SK-N-SH (cell line): ENCODE results near the gene PTPRC. TPM values are rescaled to one million over a fixed set of nuclear protein-coding genes. Genes with fewer than 3 reads are reported as not detected.
A peak's percentile ranks its signal among the peaks of the same experiment; 100 is the strongest.

ENCODE experiments used
- CTCF ChIA-PET: fragments of 300-600, 350-600 bp; formaldehyde crosslinking; extraction: SDS; loops from one replicate; lab custom pipeline; 2021; lab: Yijun Ruan, JAX
- POLR2A ChIA-PET: fragments of 350-600 bp; sonication (Branson Sonifier 250); formaldehyde crosslinking; extraction: SDS; loops from one replicate; lab custom pipeline; 2020; ENCODE audit warnings: antibody characterized with exemption, inconsistent platforms; lab: Yijun Ruan, JAX
- DNase-seq: peaks from one replicate; pipeline ENCODE4 v3.0.0; 2012
- H2AFZ ChIP-seq: fragments of 200-600 bp; sonication (generic); 2 replicates; pipeline ENCODE4 v1.8.1; 2016; ENCODE audit warnings: antibody characterized with exemption, mild to moderate bottlenecking, low read depth
- H3F3A ChIP-seq: fragments of 200-600 bp; sonication (generic); replicated peaks from 2 replicates; pipeline ENCODE3; 2016; ENCODE audit warnings: antibody characterized with exemption, mild to moderate bottlenecking; ENCODE audit not compliant: insufficient read depth
- H3K27ac ChIP-seq, 2 experiments: fragments of 200-500 bp in 1 of 2; fragments of 200-600 bp in 1 of 2; sonication (Bioruptor generic) in 1 of 2; sonication (generic), shearing (Covaris generic) in 1 of 2; 2 replicates each; pipeline versions ENCODE4 v1.5.1 to v1.6.1; 2014 to 2016; ENCODE audit warnings: low read depth in 2 of 2, inconsistent platforms in 1 of 2, low read length in 1 of 2, mild to moderate bottlenecking in 1 of 2, mixed read lengths in 1 of 2
- H3K27me3 ChIP-seq: fragments of 200-600 bp; sonication (generic), shearing (Covaris generic); 2 replicates; pipeline ENCODE4 v1.6.1; 2016; ENCODE audit warnings: mixed run types; ENCODE audit not compliant: insufficient read depth
- H3K36me3 ChIP-seq, 2 experiments: fragments of 200-500 bp in 1 of 2; fragments of 200-600 bp in 1 of 2; sonication (Bioruptor generic) in 1 of 2; sonication (generic) in 1 of 2; replicated peaks in 1 of 2; 2 replicates each; pipeline versions ENCODE3 to v1.5.1; 2014 to 2016; ENCODE audit warnings: low read length in 1 of 2, mild to moderate bottlenecking in 1 of 2; ENCODE audit not compliant: insufficient read depth in 2 of 2, control insufficient read depth in 1 of 2
- H3K4me1 ChIP-seq, 2 experiments: fragments of 200-500 bp in 1 of 2; fragments of 200-600 bp in 1 of 2; sonication (Bioruptor generic) in 1 of 2; sonication (generic), shearing (Covaris generic) in 1 of 2; 2 replicates each; pipeline versions ENCODE4 v1.5.1 to v1.6.1; 2014 to 2016; ENCODE audit warnings: low read depth in 1 of 2, low read length in 1 of 2, mixed run types in 1 of 2; ENCODE audit not compliant: insufficient read depth in 2 of 2, control insufficient read depth in 1 of 2
- H3K4me2 ChIP-seq: fragments of 200-600 bp; sonication (generic), shearing (Covaris generic); 2 replicates; pipeline ENCODE4 v1.6.1; 2017; ENCODE audit warnings: mixed run types
- H3K4me3 ChIP-seq, 2 experiments: fragments of 200-500 bp in 1 of 2; fragments of 200-600 bp in 1 of 2; sonication (Bioruptor generic) in 1 of 2; sonication (generic), shearing (Covaris generic) in 1 of 2; 2 replicates each; pipeline versions ENCODE4 v1.5.1 to v1.8.1; 2014 to 2016; ENCODE audit warnings: low read depth in 2 of 2, inconsistent platforms in 1 of 2, low read length in 1 of 2, mild to moderate bottlenecking in 1 of 2, mixed read lengths in 1 of 2, moderate library complexity in 1 of 2
- H3K79me2 ChIP-seq: fragments of 200-600 bp; sonication (generic); 2 replicates; pipeline ENCODE4 v1.8.1; 2017; ENCODE audit warnings: mild to moderate bottlenecking; ENCODE audit not compliant: insufficient read depth
- H3K9ac ChIP-seq: fragments of 200-600 bp; sonication (generic); 2 replicates; pipeline ENCODE4 v1.6.1; 2017; ENCODE audit warnings: mixed run types
- H3K9me2 ChIP-seq: fragments of 200-600 bp; sonication (generic); 2 replicates; pipeline ENCODE4 v1.6.1; 2017; ENCODE audit warnings: mixed run types
- H3K9me3 ChIP-seq: fragments of 200-600 bp; sonication (generic); 2 replicates; pipeline ENCODE4 v1.6.1; 2017; ENCODE audit warnings: mixed run types, mild to moderate bottlenecking, moderate library complexity
- H4K20me1 ChIP-seq: fragments of 200-600 bp; sonication (generic); 2 replicates; pipeline ENCODE4 v1.6.1; 2017; ENCODE audit warnings: mild to moderate bottlenecking, mixed run types; ENCODE audit not compliant: insufficient read depth
- CTCF ChIP-seq: fragments of 200-600 bp; sonication (generic); IDR thresholded peaks from 2 replicates; pipeline ENCODE4 v1.6.1; 2017; ENCODE audit warnings: antibody characterized with exemption, mild to moderate bottlenecking, moderate library complexity
- ELF1 ChIP-seq: IDR thresholded peaks from 2 replicates; pipeline ENCODE4 v1.4.0; 2012
- EZH2phosphoT487 ChIP-seq: fragments of 200-600 bp; sonication (generic); IDR thresholded peaks from 2 replicates; pipeline ENCODE4 v1.6.1; 2017; ENCODE audit warnings: low read depth, mixed run types, mild to moderate bottlenecking, antibody characterized with exemption, moderate library complexity, borderline replicate concordance
- FOXJ3 ChIP-seq: sonication (generic); formaldehyde crosslinking; IDR thresholded peaks from 2 replicates; pipeline ENCODE4 v1.5.1; 2020; ENCODE audit warnings: mild to moderate bottlenecking, missing genetic modification reagents
- GABPA ChIP-seq: IDR thresholded peaks from 2 replicates; pipeline ENCODE4 v1.4.0; 2012; ENCODE audit warnings: low read depth, mild to moderate bottlenecking
- MXI1 ChIP-seq: IDR thresholded peaks from 2 replicates; pipeline ENCODE4 v1.6.1; 2012; ENCODE audit warnings: mild to moderate bottlenecking, low read depth, low read length, improper control_type of control experiment
- NFIC ChIP-seq: IDR thresholded peaks from 2 replicates; pipeline ENCODE4 v1.4.0; 2012; ENCODE audit warnings: borderline replicate concordance
- POLR2AphosphoS5 ChIP-seq: IDR thresholded peaks from 2 replicates; pipeline ENCODE4 v1.6.1; 2012; ENCODE audit warnings: low read depth, low read length
- SMC3 ChIP-seq: IDR thresholded peaks from 2 replicates; pipeline ENCODE4 v1.6.1; 2012; ENCODE audit warnings: low read depth, low read length, improper control_type of control experiment
- TCF12 ChIP-seq: IDR thresholded peaks from 2 replicates; pipeline ENCODE4 v1.4.0; 2012
- ZBTB33 ChIP-seq: IDR thresholded peaks from 2 replicates; pipeline ENCODE4 v1.4.0; 2012; ENCODE audit warnings: low read depth, borderline replicate concordance
- WGBS: methylation state at CpG from one replicate; pipeline ENCODE4 v1.1.6; 2017; ENCODE audit warnings: low lambda C conversion rate; 5-methylcytosine and 5-hydroxymethylcytosine counted together
- polyA plus RNA-seq, 3 experiments: library from polyadenylated mRNA; depleted of rRNA; stranded (reverse); fragments of >200 nt; gene quantifications; 2 replicates each; pipeline ENCODE4 v1.2.3, GENCODE V29; 2012

The PTPRC gene
- polyA plus RNA-seq, 1 of the 3 experiments (the other 2 are of a cell fraction), result 0.03 TPM

GRCh38 chr1:198637916-198638437, 863 bp upstream of the PTPRC start:
- H3K27me3 ChIP-seq, result no peaks in the 10 kb centered on the region
- H2AFZ ChIP-seq, result no peak overlapping the region
- no peaks in the 10 kb centered on the region for H3K36me3 ChIP-seq
- H3K4me3 ChIP-seq, result no peak overlapping the region
- H3K4me1 ChIP-seq, result peaks cover 3 to 9% of the 10 kb centered on the region in 2 experiments; a peak in 2 of 4 replicates
- ChIA-PET POLR2A (no interaction called here), CTCF (no interaction called here)
- H3F3A ChIP-seq, result peaks cover 6% of the 10 kb centered on the region
- 82% methylated on average over 1 of the region's 1 CpG for WGBS
- H3K9me3 ChIP-seq, result peaks cover 6% of the 10 kb centered on the region; the same call in 1 of the 2 replicates
- H3K9me2 ChIP-seq, result no peaks in the 10 kb centered on the region
- DNase-seq, result no peak
- H4K20me1 ChIP-seq, result no peaks in the 10 kb centered on the region
- H3K79me2 ChIP-seq, result no peaks in the 10 kb centered on the region
- H3K4me2 ChIP-seq, result no peak overlapping the region
- TF ChIP-seq ZBTB33, result no peak
- H3K9ac ChIP-seq, result no peak overlapping the region
- no peak overlapping the region for H3K27ac ChIP-seq

GRCh38 chr1:198638441-198638840, 399 bp upstream of the PTPRC start:
- Histone ChIP-seq H3K36me3 (no peaks in the 10 kb centered on the region), H3K9me2 (no peaks in the 10 kb centered on the region), H3K27me3 (no peaks in the 10 kb centered on the region), H3K9ac (no peak overlapping the region), H2AFZ (0 out of 2 replicates have a peak overlapping the region, but pooled peaks have one; percentile 61), H3K4me3 (no peak overlapping the region), H3K4me2 (no peak overlapping the region), H3K79me2 (no peaks in the 10 kb centered on the region), H3F3A (peaks cover 6% of the 10 kb centered on the region), H3K27ac (no peak overlapping the region), H3K4me1 (peaks cover 3 to 9% of the 10 kb centered on the region in 2 experiments; a peak in 2 of 4 replicates), H4K20me1 (no peaks in the 10 kb centered on the region), H3K9me3 (peaks cover 6% of the 10 kb centered on the region; the same call in 1 of the 2 replicates)
- TF ChIP-seq CTCF (no peak), MXI1 (no peak), FOXJ3 (CRISPR knock-in tag) (no peak), EZH2phosphoT487 (no peak), POLR2AphosphoS5 (no peak), SMC3 (no peak), NFIC (no peak), TCF12 (no peak), GABPA (no peak), ELF1 (no peak)
- CTCF ChIA-PET, result no interaction called here
- WGBS, result 86% methylated on average over 1 of the region's 1 CpG
- POLR2A ChIA-PET, result no interaction called here
- DNase-seq, result no peak
